T-helper 1 cell (primary cell): Measurements from ENCODE around the gene PPP2R5C.

Source experiments
- DNase-seq, 5 donors: peaks; one replicate each; pipeline ENCODE4 v3.0.0-alpha.2; 2012 to 2020

Gene PPP2R5C

DNA sequence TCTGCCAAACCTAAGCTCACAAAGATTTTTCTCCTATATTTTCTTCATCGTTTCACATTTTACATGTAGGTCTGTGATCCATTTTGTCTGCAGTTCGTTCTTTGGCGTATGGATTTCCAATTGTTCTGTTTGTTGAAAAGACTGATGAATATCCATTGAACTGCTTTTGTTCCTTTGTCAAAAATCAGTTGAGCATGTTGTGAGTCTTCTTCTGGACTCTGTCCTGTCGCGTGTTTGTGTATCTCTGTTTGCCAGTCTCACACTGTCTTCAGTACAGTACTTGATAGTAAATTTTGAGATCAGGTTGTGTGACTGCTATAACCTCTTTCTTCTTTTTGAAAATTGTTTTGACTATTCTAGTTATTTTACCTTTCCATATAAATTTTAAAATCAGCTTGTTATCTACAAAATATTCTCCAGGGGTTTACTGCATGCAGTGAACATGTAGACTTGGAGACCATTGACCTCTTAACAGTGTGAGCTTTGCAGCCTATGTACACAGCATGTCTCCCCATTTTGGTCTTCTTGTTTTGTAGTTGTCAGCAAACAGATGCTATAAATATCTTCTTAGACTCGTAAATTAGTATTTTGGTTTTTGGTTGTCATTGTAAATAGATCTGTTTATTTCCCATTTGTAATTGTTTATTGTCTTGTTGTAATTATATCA lies 108.9 kb downstream of the PPP2R5C start:
- no peak for DNase-seq

DNA sequence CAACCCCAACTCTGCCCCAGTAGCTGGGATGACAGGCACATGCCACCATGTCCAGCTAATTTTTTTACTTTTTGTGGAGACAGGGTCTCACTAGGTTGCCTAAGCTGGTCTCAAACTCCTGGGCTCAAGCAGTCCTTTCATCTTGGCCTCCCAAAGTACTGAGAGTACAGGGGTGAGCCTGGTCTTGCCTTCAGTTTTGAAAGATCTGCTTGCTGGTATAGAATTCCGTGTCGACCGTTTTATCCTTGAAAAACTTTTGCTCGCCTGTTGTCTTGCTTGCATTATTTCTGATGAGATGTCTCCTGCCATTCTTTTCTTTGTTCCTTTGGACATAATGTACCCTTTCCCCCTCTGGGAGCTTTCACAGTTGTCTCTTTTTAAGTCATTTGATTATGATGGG lies 110.8 kb downstream of the PPP2R5C start:
- DNase-seq: no peak

DNA sequence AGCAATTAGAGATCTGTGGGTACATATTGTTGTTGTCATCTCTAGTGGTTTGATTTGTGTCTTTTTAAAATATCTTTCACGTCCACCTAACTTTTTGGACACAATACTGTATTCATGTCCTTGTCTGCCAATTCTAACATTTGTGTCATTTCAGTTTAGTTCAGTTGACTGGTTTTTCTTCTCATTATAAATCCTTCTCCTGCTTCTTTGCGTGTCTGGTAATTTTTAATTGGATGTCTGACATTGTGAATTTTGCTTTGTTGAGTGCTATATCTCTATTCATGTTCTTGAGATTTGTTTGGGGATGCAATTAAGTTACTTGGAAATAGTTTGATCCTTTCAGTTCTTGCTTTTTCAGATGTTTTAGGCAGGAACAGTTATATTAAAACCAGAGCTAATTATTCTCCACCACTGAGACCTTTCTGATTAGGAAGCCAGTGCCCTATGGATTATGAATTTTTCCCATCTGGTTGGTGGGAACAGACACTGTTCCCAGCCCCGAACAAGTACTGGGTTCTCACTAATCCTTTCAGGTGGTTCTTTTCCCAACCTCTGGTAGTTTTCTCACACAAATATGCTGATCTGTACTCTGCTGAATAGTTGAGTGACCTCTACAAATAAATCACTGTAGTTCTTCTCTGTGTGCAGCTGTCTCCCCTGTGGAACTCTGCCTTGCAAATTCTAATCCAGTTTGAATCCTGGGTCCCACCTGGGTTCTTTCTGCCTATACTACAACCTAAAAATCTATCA lies 111.7 kb downstream of the PPP2R5C start:
- no peak for DNase-seq

DNA sequence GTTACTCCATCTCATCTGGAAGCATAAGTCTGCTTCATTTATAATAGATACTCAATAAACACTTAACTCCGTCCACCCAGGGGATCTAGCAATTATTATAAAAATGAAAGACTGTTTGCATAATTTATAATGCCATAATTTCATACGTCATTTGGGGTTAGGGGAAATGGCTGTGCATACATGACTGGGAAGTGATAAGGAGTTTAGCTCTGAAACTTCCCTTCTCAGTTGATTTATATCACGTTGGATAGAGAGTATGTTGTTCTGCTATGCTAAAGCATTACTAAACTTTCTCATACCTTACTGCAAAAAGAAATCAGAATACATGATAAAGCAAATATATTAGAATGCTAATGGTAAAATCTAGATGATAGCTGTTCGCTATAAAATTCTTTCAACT lies 112.5 kb downstream of the PPP2R5C start:
- no peak for DNase-seq

DNA sequence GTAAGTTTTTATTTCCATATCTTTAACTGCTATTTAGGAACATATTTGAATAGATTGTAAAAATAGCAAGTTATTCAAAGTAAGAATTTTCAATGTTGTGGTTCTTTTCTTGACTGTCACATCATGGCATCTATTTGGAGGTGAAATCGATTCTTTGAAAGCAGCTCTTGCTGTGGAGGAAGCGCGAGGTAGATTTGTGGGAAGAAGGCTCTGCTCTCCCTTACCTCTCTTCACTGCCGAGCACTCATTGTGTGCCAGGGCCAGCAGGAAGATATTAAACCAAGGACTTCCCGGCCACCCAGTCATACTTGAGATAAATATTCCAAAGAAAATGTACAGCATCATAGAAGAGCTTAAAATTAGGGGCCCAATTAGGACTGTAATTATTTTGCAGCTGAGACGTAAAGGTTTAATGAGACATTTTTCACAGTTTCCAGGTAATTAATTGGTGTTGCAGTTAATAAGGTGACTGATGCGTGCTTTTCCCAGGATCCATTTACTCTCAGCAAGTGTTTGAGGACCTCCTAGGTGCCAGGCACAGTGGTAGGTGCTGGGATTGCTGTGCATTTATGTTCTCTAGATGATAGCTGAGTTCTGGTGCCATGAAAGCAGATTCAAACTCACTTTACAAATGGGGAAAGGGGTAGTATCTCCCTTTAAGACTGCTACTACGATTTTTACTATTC lies 113.7 kb downstream of the PPP2R5C start:
- DNase-seq: no peak

DNA sequence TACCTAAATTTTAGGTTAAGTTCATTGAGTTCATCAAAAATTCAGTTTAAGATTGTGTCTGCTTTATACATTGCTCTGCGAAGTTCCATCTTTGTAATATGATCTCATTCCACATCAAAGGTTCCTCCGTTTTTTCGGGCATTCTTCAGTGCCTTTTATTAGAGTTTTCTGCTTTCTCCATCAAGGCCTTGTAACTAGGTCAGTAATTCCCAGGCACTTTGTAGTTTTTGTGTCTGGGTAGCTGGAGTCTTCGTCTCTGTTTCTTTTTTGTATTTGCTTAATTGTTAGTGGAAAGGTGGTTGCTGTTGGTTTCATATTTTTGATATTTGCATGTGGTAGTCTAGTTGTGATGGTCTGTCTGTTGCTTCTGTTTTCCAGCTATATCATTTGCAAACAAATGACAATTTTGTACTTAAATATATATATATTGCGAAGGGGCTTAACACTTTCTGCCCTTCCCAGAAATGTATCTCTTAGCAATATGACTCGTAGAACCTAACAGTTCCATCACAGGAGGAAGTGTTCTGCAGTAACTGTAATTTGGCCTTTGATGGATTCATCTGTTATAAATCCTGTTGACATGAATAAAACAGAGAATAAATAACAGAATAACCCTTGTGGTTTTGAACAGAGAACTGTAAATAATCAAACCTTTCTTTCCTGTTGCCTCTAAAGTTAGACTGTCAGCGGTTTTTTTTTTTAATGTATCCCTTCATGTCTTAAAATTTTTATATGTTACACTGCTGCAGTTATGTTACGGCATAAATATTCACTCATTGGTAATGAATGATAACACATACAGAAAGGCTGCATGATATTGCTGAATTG lies 114.4 kb downstream of the PPP2R5C start:
- peak in 1 of 5 donors; percentile 37 for DNase-seq

DNA sequence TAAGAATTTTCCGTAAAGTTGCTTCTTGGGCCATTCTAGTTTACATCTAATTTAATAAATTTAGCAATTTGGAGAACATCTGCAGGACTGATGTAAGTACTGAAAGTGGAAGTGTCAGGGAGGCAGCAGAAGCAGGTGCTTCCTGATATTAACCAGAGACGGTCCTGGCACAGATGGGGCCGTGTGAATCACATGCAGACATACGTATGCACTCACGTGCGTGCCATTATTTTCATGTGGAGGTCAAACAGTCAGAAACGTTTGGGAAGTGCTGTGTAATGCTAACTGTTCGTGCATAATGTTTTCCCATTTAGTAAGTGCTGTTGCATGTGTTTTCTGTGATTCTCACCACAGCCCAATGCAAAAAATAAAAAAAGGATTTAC lies 115.0 kb downstream of the PPP2R5C start:
- peak; percentile 53 to 87 (median 70) for DNase-seq

DNA sequence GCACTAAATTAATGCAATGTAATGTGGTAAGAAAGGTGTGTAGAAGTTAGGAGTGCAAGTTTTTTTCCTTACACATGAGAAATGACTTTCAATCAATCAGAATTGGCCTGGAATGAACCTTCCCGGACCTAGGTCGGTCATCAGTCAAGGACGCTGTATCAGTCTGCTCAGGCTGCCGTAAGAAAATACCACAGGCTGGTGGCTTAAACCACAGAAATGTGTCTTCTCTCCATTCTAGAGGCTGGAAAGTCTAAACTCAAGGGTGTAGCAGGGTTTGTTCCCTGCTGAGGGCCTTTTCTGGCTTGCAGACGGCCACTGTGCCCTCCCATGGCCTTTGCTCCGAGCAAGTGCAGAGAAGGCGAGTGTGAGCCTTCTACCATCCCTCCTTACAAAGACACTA lies 116.3 kb downstream of the PPP2R5C start:
- DNase-seq: no peak

DNA sequence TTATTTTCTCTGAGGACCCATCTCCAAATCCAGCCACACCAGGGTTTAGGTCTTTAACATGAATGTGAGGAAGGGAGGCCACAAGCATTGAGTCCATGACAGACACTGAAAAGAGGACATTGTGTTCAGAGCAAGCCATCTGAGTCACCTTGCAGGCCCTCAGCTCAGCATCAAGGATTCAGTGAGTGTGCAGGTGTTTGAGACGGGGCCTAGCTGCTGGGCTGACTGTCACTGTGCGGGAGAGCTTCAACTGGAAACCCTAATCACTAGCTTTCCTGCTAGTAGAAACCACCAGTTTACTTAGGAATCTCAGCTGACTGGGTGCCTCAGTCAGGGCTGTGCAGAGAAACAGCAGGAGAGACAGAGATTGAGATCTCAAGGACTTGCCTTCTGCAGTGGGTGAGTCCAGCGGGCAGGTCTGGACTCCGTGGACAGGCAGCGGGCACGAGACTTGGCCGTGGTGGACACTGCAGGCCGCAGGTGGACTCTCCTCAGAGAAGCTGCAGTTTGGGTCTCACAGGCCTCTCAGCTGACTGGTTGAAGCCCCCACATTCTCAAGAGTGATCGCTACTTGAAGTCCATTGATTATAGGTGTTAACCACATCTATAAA lies 116.8 kb downstream of the PPP2R5C start:
- peak in 1 of 5 donors; percentile 25 for DNase-seq

DNA sequence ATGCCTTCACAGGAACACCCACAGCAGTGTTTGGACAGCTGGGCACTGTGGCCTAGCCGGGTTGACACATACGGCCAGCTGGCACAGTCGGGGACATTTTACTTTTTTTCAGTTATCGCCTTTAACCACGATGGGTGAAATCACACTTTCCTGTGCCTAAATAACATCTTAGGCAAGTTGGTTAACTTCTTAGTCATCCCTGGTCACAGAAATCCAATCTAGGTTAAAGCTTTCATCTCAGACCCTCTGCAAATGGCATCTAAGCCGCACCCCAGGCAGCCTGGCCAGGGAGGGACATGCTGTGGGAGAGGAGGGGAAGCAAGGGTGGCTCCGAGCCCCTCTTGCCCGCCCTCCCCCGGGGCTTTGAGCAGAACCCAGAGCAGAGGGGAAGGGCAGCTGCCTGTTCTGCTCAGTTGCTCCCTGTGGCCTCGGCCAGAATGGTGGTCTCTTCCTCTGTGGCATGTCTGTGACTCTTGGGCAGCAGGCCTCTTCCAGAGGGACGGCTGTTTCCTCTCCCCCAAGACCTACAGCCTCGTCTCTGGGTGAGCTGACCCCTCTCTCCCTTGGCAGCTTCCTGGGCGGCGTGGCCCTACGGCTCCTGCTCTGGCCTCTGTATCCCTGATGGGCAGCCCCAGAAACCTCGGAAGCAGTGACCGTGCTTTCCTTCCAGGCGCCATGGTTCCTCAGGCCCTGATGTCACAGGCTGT lies 117.5 kb downstream of the PPP2R5C start:
- peak in 1 of 5 donors; percentile 67 for DNase-seq

DNA sequence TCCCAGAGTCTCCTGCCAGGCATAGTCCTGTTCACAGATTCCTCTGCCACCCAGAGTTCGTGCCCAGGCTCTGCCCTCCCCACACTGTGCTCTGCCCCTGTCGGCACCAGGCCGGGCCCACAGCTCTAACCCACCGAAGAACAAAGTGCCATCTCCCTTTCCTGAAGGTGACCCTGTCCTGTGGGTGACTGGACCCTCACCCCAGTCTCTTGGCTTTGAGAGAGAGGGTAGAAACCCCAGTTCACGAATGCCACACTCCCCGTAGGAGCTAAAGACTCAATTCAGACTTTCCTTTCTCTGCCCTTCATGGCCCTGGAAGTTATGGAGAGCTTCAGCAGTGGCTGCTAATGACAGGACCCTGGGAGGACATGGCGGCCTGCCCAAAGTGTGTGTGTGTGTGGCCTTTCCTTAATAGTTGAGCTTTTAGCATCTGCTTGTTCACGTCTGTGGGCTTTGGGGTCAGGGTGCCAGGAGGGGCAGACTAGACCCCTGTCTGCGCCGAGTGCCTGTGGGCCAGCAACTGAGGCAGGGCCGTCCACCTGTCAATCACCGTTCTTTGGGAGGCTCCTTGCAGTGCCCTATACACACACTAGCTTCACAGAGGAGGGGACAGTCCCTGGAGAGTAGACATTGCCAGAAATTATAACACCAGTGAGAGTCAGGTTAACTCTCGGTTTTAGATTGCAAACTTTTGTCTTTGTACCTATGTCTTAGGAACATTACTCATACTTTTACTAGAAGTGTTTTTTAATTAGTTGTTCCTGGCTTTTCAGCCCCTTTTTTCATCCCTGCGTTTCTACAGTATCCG lies 118.2 kb downstream of the PPP2R5C start:
- DNase-seq: peak in 1 of 5 donors; percentile 29

DNA sequence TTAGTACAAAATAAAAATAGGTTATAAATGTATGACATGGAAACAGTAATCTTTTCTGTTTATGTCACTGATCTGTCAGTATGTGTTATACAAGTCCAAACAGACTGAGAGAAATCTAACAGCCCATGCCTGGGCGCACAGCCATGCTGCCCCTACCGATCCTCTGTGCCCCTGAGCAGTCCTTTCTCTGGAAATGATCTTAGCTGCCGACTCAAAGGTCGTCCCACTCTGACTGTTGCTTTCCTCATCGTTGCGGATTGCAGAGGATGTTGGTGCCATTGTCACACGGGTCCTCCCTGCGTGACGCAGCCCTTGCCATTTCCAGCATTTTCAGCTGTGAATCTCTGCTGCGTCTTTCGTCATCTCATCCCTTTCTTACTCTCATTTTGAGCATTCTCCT lies 119.9 kb downstream of the PPP2R5C start:
- no peak for DNase-seq

DNA sequence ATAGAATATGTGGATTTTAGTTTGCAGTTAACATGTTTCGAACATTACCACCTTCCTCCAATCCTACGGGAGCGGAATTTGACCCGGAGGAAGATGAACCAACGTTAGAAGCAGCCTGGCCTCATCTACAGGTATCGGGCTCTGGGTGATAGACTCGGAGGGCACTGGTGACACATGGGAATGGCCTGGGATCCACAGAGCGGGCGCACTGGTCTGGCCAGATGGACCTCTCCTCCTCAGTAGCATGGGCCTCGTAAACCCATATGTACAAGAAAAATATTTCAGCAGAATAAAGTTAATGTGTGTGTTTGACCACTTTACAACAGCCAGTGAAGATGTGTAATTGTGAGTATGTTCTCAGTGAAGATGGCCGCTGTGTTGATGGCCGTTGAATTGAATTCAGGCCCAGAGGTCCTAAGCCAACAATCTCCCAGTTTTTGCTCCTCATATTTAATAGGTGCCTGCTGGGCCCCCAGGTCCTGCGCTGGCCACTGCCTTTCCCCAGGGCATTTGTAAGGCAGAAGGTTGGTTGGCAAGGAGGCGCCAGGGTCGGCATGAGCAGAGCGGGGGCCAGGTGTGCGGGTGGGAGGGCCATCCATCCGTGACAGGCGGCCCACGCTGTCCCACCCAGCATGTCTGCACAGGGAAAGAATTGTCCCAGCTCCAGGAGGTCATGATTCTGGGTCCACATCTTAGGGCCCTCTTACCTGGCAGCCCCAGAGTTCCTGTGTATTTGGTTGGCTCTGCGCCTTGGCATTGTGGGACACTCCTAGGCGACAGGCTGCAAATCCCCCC lies 120.8 kb downstream of the PPP2R5C start:
- no peak for DNase-seq

DNA sequence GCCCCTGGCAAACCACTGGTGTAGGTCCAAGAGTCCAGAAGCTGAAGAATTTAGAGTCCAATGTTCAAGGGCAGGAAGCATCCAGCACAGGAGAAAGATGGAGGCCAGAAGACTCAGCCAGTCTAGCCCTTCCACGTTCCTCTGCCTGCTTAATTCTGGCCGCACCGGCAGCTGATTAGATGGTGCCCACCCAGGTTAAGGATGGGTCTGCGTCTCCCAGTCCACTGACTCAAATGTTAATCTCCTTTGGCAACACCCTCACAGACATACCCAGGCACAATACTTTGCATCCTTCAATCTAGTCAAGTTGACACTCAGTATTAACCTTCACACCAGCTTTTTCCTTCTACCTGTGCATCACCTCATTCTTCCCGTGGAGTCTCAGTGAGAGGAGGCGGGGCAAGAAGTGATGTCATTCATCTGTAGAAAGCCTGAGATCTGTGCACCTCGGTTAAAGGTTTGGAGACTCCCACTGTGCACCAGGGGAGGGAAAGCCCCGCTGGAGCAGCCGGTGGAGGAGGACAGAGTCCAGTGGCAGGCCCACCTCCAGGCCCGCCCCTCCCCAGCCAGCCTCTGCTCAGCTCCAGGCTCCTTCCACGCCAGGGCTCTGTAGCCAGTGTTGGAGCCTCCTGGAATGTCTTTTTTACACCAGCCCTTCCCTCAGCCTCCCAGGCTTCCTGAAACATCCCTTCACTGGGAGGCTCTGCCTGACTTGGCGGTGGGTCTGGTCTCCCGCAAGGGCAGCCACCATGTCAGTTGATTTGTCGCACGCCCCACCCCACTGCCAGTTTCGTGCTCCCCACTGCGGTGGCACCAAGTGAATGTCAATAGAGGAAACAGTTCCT lies 122.8 kb downstream of the PPP2R5C start:
- DNase-seq: no peak

DNA sequence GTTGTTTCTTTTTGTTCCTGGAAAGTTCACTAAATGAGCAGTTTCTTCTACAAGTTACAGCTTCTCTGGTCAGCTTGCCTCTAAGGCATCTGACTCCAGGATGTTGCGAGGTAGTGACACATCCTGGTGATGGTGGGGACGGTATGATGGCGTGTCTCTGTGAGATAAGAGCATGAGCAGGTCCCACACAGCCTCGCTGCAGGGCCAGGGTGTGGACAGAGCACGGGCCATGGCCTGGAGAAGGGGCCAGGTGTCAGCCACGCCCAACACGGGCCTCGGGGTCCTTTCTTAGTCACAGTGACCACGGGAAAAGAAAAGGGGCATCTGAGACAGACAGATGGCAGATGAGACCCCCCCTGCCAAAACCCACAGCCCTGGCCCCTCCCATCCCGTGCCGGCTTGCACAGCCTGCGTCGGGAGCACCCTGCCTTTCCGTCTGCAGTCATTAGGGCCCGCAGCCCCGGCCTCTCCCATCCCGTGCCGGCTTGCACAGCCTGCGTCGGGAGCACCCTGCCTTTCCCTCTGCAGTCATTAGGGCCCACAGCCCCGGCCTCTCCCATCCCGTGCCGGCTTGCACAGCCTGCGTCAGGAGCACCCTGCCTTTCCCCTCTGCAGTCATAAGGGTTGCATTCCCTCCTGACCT lies 123.5 kb downstream of the PPP2R5C start:
- DNase-seq: no peak

DNA sequence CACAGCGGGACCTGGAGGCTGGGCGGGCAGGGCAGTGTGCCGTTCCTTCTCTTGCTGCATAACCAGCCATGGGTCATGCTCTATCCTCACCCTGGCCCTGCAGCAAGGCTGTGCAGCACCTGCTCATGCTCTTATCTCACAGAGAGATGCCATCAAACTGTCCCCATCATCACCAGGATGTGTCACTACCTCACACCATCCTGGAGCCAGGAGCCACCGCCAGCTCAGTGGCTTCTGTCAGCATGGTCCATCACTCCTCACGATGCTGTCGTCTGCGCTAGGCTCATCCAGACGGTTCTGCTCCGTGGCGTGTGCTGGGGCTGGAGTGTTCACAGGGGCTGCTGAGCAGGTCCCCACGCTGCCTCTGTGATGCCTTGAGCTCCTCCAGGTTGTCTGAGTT lies 125.7 kb downstream of the PPP2R5C start:
- no peak for DNase-seq

DNA sequence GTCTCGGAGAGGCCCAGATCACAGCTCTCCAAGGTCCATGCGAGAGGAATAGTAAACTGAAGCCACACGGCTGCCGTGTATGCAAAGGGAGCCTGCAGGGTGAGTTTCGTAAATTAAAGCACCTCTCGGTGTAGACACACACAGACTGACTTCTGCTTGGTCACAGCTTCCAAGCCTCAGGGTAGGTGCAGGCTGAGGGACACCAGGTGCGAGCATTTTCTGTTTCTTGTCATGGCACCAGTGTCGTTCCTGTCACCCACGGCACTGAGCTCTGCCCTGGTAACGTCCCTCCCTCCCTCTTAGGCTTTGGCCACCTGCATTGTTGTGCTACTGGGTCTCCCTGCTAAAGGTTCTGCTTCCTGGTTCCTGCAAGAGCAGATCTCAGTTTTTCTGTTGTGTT lies 126.7 kb downstream of the PPP2R5C start:
- no peak for DNase-seq

DNA sequence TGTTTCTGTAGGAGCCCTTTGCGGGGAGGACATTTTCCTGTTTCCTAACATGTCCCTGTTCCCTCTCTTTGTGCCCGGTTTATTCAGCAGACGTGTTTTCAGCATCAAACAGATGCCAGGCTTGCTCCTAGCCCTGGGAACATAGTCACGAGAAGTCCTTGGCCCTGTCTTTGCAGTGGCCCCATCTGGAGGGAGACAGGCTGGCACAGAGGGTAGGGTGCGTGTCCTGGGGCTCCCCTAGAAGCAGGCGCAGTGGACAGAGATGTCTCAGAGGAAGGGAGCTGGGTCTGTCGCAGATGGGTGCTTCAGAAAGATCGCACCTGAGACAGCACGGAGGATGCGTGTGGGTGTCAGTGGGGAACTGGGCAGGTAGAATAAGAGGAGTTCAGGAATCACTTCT lies 127.9 kb downstream of the PPP2R5C start:
- no peak for DNase-seq

DNA sequence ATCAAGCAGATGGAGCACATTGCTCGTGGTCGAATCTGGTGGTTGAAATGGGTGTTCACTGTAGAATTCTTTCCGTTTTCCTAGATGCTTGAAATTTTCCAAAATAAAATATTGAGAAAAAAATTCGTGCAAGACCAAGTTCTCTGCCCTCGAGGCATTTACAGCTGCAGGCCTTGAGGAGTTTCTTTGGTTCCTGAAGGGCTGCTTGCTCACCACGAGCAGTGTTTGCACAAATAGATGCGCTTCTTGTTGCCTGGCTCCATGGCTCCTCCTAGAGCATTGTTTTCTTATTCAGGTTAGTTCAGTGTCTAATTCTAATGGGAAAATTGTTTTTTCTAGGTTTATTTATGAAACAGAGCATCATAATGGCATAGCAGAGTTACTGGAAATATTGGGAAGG lies 128.4 kb downstream of the PPP2R5C start:
- no peak for DNase-seq
